Loucy (cell line): ENCODE results near the gene USP43.

Experiments
- CTCF ChIP-seq: fragments of 200-600 bp; sonication (generic); conservative IDR thresholded peaks from 2 replicates; pipeline ENCODE4 v1.5.1; 2014; ENCODE audit warnings: mild to moderate bottlenecking, antibody characterized with exemption, low read length
- EZH2phosphoT487 ChIP-seq: fragments of 200-600 bp; IDR thresholded peaks from 2 replicates; pipeline ENCODE4 v1.6.1; 2018; ENCODE audit warnings: antibody characterized with exemption, mild to moderate bottlenecking, moderate library complexity, borderline replicate concordance

GRCh38 chr17:9696279-9697044 is 51.1 kb downstream of the USP43 start:
- TF ChIP-seq CTCF = no peak
- TF ChIP-seq EZH2phosphoT487 = no peak
